ENCODE data around the gene INVS.
A peak's percentile ranks its signal among the peaks of the same experiment; 100 is the strongest.

DNA sequence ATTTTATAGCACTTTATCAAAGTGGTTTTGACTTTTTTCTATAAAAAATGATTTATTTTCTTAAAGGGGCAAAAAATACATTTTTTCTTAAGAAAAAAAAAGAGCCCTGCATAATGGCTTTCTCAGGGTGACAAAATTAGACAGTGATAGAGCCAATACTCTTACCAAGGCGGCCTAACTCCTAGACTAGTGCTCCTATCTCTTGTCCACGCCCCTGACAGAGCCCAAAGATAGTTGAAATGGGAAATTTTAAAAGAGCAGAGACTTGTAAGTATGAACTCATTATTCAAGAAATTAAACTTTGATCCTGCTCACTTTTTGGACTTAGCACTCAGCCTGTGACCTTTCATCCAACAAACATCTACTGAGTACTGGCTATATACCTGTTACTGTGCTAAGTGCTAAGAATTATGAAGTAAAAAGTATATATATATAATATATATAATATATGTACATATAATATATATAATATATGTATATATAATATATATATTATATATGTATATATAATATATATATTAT lies 1.2 kb downstream of the INVS start:
- TF ChIP-seq, protein P1, sequence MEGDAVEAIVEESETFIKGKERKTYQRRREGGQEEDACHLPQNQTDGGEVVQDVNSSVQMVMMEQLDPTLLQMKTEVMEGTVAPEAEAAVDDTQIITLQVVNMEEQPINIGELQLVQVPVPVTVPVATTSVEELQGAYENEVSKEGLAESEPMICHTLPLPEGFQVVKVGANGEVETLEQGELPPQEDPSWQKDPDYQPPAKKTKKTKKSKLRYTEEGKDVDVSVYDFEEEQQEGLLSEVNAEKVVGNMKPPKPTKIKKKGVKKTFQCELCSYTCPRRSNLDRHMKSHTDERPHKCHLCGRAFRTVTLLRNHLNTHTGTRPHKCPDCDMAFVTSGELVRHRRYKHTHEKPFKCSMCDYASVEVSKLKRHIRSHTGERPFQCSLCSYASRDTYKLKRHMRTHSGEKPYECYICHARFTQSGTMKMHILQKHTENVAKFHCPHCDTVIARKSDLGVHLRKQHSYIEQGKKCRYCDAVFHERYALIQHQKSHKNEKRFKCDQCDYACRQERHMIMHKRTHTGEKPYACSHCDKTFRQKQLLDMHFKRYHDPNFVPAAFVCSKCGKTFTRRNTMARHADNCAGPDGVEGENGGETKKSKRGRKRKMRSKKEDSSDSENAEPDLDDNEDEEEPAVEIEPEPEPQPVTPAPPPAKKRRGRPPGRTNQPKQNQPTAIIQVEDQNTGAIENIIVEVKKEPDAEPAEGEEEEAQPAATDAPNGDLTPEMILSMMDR (IDR thresholded peaks at IDR 0.05; ENCODE audit: low read depth, low read length, missing input control) = no peak
- TF ChIP-seq ZBTB33 (IDR thresholded peaks at IDR 0.05) = no peak
- no peak for TF ChIP-seq TAF1 (conservative IDR thresholded peaks at IDR 0.05)
- no peak for TF ChIP-seq RAD21 (IDR thresholded peaks at IDR 0.05)
- TF ChIP-seq, protein P2, sequence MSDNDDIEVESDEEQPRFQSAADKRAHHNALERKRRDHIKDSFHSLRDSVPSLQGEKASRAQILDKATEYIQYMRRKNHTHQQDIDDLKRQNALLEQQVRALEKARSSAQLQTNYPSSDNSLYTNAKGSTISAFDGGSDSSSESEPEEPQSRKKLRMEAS (IDR thresholded peaks at IDR 0.05) = no peak
- peak; percentile 68 to 82 for TF ChIP-seq HNF4A (conservative IDR thresholded peaks at IDR 0.05)
- no peak for TF ChIP-seq GABPA (IDR thresholded peaks at IDR 0.05 in 1 of 2, conservative IDR thresholded peaks at IDR 0.05 in 1 of 2)
- TF ChIP-seq NR2F2 (IDR thresholded peaks at IDR 0.05) = no peak
- TF ChIP-seq YY1 (IDR thresholded peaks at IDR 0.05) = no peak
- no peak for TF ChIP-seq HNF4G (IDR thresholded peaks at IDR 0.05)
- TF ChIP-seq, protein P3, sequence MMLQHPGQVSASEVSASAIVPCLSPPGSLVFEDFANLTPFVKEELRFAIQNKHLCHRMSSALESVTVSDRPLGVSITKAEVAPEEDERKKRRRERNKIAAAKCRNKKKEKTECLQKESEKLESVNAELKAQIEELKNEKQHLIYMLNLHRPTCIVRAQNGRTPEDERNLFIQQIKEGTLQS (IDR thresholded peaks at IDR 0.05) = no peak
- no peak for TF ChIP-seq REST (IDR thresholded peaks at IDR 0.05)
- no peak for TF ChIP-seq SP1 (IDR thresholded peaks at IDR 0.05)

All from liver (tissue), 3 donors.